ENCODE results near the gene SIGLEC12. TPM values are rescaled to one million over a fixed set of nuclear protein-coding genes. Genes with fewer than 3 reads are reported as not detected.
A peak's percentile ranks its signal among the peaks of the same experiment; 100 is the strongest.

Gene SIGLEC12
- total and polyA plus RNA-seq, 9 of the 15 experiments (the other 6 are each of a cell fraction or from before 2014, with no cell fraction given), result 0.08 to 1.3 (median 0.54) TPM

GRCh38 chr19:51508059-51508733, 6.6 kb upstream of the SIGLEC12 start (continued):
- no peak for TF ChIP-seq RREB1 (CRISPR knock-in tag; IDR thresholded peaks at IDR 0.05)
- TF ChIP-seq E2F5 (CRISPR knock-in tag; IDR thresholded peaks at IDR 0.05), result no peak
- peak; percentile 69; the same call in 1 of the 2 replicates for TF ChIP-seq MTA1 (IDR thresholded peaks at IDR 0.05; ENCODE audit: borderline replicate concordance)
- TF ChIP-seq YBX1 (IDR thresholded peaks at IDR 0.05), result no peak
- TF ChIP-seq RBM39 (optimal IDR thresholded peaks at IDR 0.05; ENCODE audit: low read depth, low read length), result no peak
- no peak for TF ChIP-seq SMARCB1 (IDR thresholded peaks at IDR 0.05; ENCODE audit: insufficient read length, low read depth)
- TF ChIP-seq KLF10 (CRISPR knock-in tag; IDR thresholded peaks at IDR 0.05), result no peak
- TF ChIP-seq RBM22 (IDR thresholded peaks at IDR 0.05; ENCODE audit: low read depth, low read length, poor library complexity, severe bottlenecking), result no peak
- TF ChIP-seq EP400 (IDR thresholded peaks at IDR 0.05), result peak; percentile 59; the same call in 1 of the 2 replicates
- TF ChIP-seq MAFK (IDR thresholded peaks at IDR 0.05; ENCODE audit: low read length), result no peak
- TF ChIP-seq NUFIP1 (IDR thresholded peaks at IDR 0.05; ENCODE audit: partially characterized antibody), result no peak
- peak; percentile 69 to 93; a peak in 3 of 4 replicates for TF ChIP-seq TBL1XR1 (IDR thresholded peaks at IDR 0.05; ENCODE audit: low read length in 2 of 2)
- peak; percentile 96 for TF ChIP-seq STAT5A (IDR thresholded peaks at IDR 0.05; ENCODE audit: borderline replicate concordance, low read length)
- no peak for TF ChIP-seq NRF1 (conservative IDR thresholded peaks at IDR 0.05 in 1 of 2, IDR thresholded peaks at IDR 0.05 in 1 of 2)
- no peak; the same call in 1 of the 2 replicates for TF ChIP-seq ZNF583 (CRISPR knock-in tag; IDR thresholded peaks at IDR 0.05)
- no peak for TF ChIP-seq ATF1 (CRISPR knock-in tag; IDR thresholded peaks at IDR 0.05)
- peak; percentile 39 for TF ChIP-seq ATF1 (tag; IDR thresholded peaks at IDR 0.05)
- TF ChIP-seq ZNF77 (CRISPR knock-in tag; IDR thresholded peaks at IDR 0.05), result no peak
- TF ChIP-seq CHD1 (IDR thresholded peaks at IDR 0.05; ENCODE audit: low read length), result no peak
- peak; percentile 52; the same call in 1 of the 2 replicates for TF ChIP-seq MYC (IDR thresholded peaks at IDR 0.05; ENCODE audit: low read depth, low read length)
- no peak for TF ChIP-seq MYC (CRISPR knock-in tag; IDR thresholded peaks at IDR 0.05; ENCODE audit: borderline replicate concordance, low read depth)
- TF ChIP-seq ATF7 (IDR thresholded peaks at IDR 0.05), result peak; percentile 44; the same call in 1 of the 2 replicates
- TF ChIP-seq RAD21 (CRISPR knock-in tag; conservative IDR thresholded peaks at IDR 0.05 in 1 of 2, IDR thresholded peaks at IDR 0.05 in 1 of 2), result 0 out of 4 replicates have a peak, but pooled peaks of 1 of the 2 experiments have one; percentile 2
- no peak for TF ChIP-seq PHTF2 (CRISPR knock-in tag; IDR thresholded peaks at IDR 0.05)
- no peak for TF ChIP-seq FOXA1 (IDR thresholded peaks at IDR 0.05; ENCODE audit: borderline replicate concordance)
- TF ChIP-seq FOXP1 (CRISPR knock-in tag; IDR thresholded peaks at IDR 0.05), result no peak

Data from K562 (cell line).